Measurements from ENCODE around the gene FLT3.
"Not testable (repeated sequence)": the region's sequence is repeated elsewhere in the genome, so short reads cannot be mapped to it uniquely, and the experiment has no call there.

- not testable (repeated sequence) for TF ChIP-seq CTCF, EP300, POLR2AphosphoS5 (IDR thresholded peaks at IDR 0.05)
These were observed 22.6 kb downstream of the FLT3 start for GRCh38 chr13:28077820-28078219.

All from esophagus muscularis mucosa (tissue), 4 donors.